NOMO-1 treated with DMSO at 0.1 percent for 48 hours (cell line): ENCODE measurements around the gene UBE2E1.
"Not testable (repeated sequence)": the region's sequence is repeated elsewhere in the genome, so short reads cannot be mapped to it uniquely, and the experiment has no call there.

Source experiments
- DNase-seq: peaks from one replicate; lab custom pipeline; 2025; ENCODE audit not compliant: unreplicated experiment; lab: John Stamatoyannopoulos, UW

Gene UBE2E1

GRCh38 chr3:23845326-23846216 lies 39.8 kb downstream of the UBE2E1 start:
- DNase-seq: no peak

- DNase-seq: not testable (repeated sequence)
Observed at GRCh38 chr3:23849462-23849861, 43.7 kb downstream of the UBE2E1 start.

GRCh38 chr3:23856286-23856685 lies 50.5 kb downstream of the UBE2E1 start:
- no peak for DNase-seq

GRCh38 chr3:23859012-23859743 lies 53.4 kb downstream of the UBE2E1 start:
- DNase-seq: no peak

- DNase-seq: no peak
Observed at GRCh38 chr3:23859839-23860382, 54.2 kb downstream of the UBE2E1 start.

- DNase-seq: no peak
Observed at GRCh38 chr3:23861689-23862088, 55.9 kb downstream of the UBE2E1 start.

- DNase-seq: no peak
Observed at GRCh38 chr3:23863060-23863459, 57.3 kb downstream of the UBE2E1 start.

GRCh38 chr3:23864931-23865330 lies 59.2 kb downstream of the UBE2E1 start:
- DNase-seq: no peak

GRCh38 chr3:23865595-23866396 lies 60.0 kb downstream of the UBE2E1 start:
- DNase-seq: no peak

GRCh38 chr3:23867400-23867799 lies 61.6 kb downstream of the UBE2E1 start:
- no peak for DNase-seq

GRCh38 chr3:23867838-23868237 lies 62.1 kb downstream of the UBE2E1 start:
- DNase-seq: no peak

GRCh38 chr3:23869977-23870662 lies 64.4 kb downstream of the UBE2E1 start:
- DNase-seq: no peak

- not testable (repeated sequence) for DNase-seq
Observed at GRCh38 chr3:23870663-23871043, 64.9 kb downstream of the UBE2E1 start.

- not testable (repeated sequence) for DNase-seq
Observed at GRCh38 chr3:23871361-23871760, 65.6 kb downstream of the UBE2E1 start.

- DNase-seq: no peak
Observed at GRCh38 chr3:23872330-23872729, 66.6 kb downstream of the UBE2E1 start.

GRCh38 chr3:23873941-23874340 lies 68.2 kb downstream of the UBE2E1 start:
- no peak for DNase-seq

- no peak for DNase-seq
Observed at GRCh38 chr3:23874359-23875112, 68.8 kb downstream of the UBE2E1 start.

- DNase-seq: no peak
Observed at GRCh38 chr3:23875113-23875725, 69.5 kb downstream of the UBE2E1 start.

- no peak for DNase-seq
Observed at GRCh38 chr3:23876923-23877322, 71.2 kb downstream of the UBE2E1 start.
